Measurements from ENCODE around the gene SLC22A7.

SLC22A7 gene

DNA sequence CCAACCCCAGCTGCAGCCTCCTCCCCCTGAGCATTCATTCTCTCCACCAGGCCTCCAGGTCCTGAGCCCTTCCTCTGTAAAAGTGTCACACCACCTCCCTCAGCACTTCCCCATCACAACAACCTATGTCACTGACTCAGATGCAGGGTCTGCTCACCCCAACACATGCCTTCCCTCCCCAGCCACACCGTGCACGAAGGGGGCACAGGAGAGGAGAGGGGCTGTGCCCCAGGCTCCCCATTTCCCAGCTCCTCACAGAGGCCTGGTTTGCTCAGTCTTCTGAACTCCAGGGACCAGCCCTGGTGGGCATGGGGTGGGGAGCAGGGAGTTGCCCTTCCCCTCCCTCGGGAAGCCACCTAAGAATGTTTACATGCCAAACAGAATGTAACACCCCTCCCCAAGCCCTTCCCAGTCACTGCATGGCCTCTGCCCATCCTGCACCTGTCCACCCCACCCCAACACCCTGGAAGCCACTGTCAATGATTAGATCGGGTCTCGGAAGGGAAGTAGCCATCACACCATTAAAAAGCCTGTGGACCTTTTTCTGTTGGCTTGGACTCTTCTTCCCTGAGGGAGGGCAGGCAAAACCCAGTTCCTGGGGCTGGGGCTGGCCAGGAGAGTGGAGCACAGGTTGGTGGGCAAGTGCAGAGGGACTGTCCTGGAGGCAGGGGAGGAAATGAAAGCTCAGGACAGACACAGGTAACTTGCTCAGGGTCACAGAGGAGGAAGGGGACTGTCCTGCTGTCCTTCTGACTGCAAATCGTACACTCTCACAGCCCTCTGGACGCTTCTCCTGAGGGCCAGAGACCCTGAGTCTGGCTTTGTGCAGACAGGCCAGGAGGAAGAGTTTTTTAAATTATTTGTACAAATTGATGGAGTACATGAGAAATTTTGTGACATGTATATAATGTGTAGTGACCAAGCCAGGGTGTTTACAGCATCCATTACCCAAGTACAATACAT, 10.1 kb upstream of the SLC22A7 start:
- no peak for TF ChIP-seq CTCF (IDR thresholded peaks at IDR 0.05)

DNA sequence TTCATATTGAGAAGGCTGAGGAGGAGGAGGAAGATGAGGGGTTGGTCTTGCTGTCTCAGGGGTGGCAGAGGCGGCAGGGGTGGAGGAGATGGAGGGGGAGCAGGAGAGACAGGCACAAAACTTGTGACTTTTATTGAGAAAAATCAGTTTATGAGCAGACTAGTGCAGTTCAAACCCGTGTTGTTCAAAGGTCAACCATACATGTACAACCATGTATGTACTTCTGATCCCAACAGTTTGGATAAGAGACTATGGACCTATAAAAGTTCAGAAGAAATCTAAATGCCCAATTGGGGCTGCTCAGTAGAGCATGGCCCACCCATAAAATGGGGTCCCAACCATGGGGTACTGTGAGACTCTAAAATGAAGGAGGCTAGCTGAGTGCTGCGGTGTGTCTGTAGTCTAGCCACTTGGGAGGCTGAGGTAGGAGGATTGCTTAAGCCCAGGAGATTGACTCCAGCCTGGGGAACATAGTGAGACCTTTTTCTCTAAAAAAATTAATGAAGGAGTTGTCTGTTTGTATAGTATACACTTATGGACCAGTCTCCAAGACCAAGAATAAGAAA, 7.6 kb upstream of the SLC22A7 start:
- no peak for TF ChIP-seq CTCF (IDR thresholded peaks at IDR 0.05)

DNA sequence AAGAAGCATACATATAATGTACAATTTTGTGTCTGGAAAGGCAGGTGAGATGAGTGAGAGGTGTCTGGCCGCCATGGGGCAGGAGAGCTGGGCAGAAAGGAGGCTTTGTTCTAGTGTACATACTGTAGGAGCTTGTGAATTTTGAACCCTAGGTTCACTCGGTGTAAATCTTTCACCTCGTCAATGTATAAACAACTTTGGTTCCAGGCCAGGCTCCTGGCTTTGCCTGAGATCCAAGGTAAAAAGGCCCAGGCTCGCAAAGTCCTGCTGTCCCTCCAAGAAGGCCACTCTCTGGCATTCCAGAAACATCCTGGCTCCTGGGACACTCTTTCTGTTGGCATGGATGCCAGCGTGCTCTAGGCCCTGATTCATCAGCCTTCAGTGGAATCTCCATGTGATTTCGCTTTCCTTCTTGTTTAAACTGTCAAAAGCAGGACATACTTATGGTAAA, 7.1 kb upstream of the SLC22A7 start:
- TF ChIP-seq CTCF (IDR thresholded peaks at IDR 0.05): no peak

- no peak for TF ChIP-seq CTCF (IDR thresholded peaks at IDR 0.05)
Observed at GRCh38 chr6:43291708-43292107, 6.4 kb upstream of the SLC22A7 start.

- no peak for TF ChIP-seq CTCF (IDR thresholded peaks at IDR 0.05)
Observed at GRCh38 chr6:43292341-43292740, 5.7 kb upstream of the SLC22A7 start.

GRCh38 chr6:43292763-43293318, 5.2 kb upstream of the SLC22A7 start:
- TF ChIP-seq CTCF (IDR thresholded peaks at IDR 0.05): no peak

- no peak for TF ChIP-seq CTCF (IDR thresholded peaks at IDR 0.05)
Observed at GRCh38 chr6:43293698-43294097, 4.4 kb upstream of the SLC22A7 start.
